ENCODE results near the gene ARMH1. TPM values are rescaled to one million over a fixed set of nuclear protein-coding genes. Genes with fewer than 3 reads are reported as not detected.

The ARMH1 gene
- total RNA-seq, 2 experiments from 2014 or later, result 162 to 165 TPM

DNA sequence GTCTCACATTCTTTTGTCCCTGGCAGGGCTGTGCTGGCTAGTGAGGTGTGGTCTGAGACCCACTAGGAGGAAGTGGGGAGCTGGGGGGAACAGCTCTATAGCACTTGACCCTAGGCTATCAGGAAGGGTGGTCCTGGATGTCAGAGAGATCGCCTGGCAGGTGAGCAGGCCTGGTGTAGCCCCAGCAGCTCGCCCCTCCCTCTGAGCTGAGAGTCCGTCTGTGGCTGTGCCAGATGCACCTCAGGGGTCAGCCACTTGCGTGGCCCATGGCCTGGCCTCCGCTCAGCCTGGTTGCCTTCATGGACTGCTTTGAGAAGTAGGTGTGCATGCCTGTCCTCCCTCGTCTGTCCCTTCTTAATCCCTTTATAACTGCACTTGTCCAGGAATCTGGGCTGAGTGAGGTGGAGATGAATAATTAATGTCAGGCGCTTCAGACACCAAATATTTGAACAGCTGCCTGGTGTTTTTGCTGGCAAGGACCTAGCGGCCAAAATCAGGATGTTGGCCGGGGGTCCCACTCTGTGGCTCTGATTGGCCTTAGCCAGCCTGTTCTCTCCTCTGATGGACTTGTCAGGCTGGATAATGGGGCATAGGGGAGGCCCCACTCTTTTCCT, 30.7 kb upstream of the ARMH1 start:
- intact Hi-C loops (cut with micrococcal nuclease), result no loop called here
- Mint-ChIP-seq H3K4me3 (no peak overlapping the region), H3K4me1 (ENCODE audit: low read depth) (peaks cover 2% of the 10 kb centered on the region), H3K27me3 (no peaks in the 10 kb centered on the region), H3K36me3 (ENCODE audit: low read depth) (peaks cover 26% of the 10 kb centered on the region), H3K9me3 (no peaks in the 10 kb centered on the region), H3K27ac (no peak overlapping the region)
- POLR2A ChIA-PET, result interaction anchor here (6.4 kb wide), 1 partner anchor 13 kb away, joined by 71 read pairs; no protein-coding TSS in a partner anchor
- DNase-seq (no peak), ATAC-seq (no peak)
- CTCF ChIA-PET, result interaction anchor here (1.1 to 16.6 kb wide), 2 partner anchors 7 to 10 kb away, joined by 3 to 156 read pairs; no protein-coding TSS in a partner anchor
- TF ChIP-seq CTCF (IDR thresholded peaks at IDR 0.05), result no peak

DNA sequence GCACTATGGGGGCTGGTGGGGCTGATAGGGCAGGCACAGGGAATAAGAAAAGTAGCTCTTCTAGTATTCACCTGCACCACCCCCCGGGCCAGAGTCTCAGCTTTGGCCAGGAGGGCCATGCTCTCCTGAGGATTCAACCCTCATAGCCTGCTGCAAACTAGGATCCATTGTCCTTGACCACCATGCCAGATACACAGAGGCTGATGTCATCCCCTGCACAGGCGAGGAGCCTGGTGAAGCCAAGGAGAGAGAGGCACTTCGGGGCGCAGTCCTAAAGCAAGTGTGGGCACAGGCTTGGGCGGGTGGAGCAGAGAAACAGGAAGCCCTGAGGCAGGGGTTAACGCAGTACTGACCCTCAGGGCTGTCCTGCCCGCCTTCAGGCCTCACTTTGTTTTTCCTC, 29.7 kb upstream of the ARMH1 start:
- no peak overlapping the region for H3K27ac Mint-ChIP-seq
- H3K27me3 Mint-ChIP-seq, result no peaks in the 10 kb centered on the region
- CTCF ChIA-PET, result no interaction called here

GRCh38 chr1:44645476-44646244, 28.9 kb upstream of the ARMH1 start:
- POLR2A ChIA-PET, result interaction anchor here (0.9 to 3.5 kb wide), 3 partner anchors 13 to 86 kb away, joined by 3 to 16 read pairs (median 5); no protein-coding TSS in a partner anchor
- no peak overlapping the region for H3K4me3 Mint-ChIP-seq

More for the DNA sequence above, 29.7 kb upstream of the ARMH1 start:
- ATAC-seq (no peak), DNase-seq (no peak)
- no peak overlapping the region for H3K4me3 Mint-ChIP-seq
- TF ChIP-seq CTCF (IDR thresholded peaks at IDR 0.05), result no peak
- intact Hi-C loops (cut with micrococcal nuclease), result no loop called here
- POLR2A ChIA-PET, result interaction anchor here (6.4 kb wide), 1 partner anchor 14 kb away, joined by 71 read pairs; no protein-coding TSS in a partner anchor
- H3K36me3 Mint-ChIP-seq (ENCODE audit: low read depth), result peaks cover 29% of the 10 kb centered on the region
- H3K4me1 Mint-ChIP-seq (ENCODE audit: low read depth), result no peaks in the 10 kb centered on the region
- H3K9me3 Mint-ChIP-seq, result no peaks in the 10 kb centered on the region

GRCh38 chr1:44646261-44647110, 28.0 kb upstream of the ARMH1 start:
- ATAC-seq (no peak), DNase-seq (no peak)
- no peaks in the 10 kb centered on the region for H3K27me3 Mint-ChIP-seq
- H3K4me3 Mint-ChIP-seq, result no peak overlapping the region
- TF ChIP-seq CTCF (IDR thresholded peaks at IDR 0.05), result no peak
- ChIA-PET POLR2A (interaction anchor here (0.7 to 3.5 kb wide), 6 partner anchors 9 to 85 kb away, joined by 3 to 17 read pairs (median 4); no protein-coding TSS in a partner anchor), CTCF (interaction anchor here (0.6 to 2.4 kb wide), 4 partner anchors 37 to 341 kb away, joined by 3 to 12 read pairs (median 6); no protein-coding TSS in a partner anchor)
- H3K36me3 Mint-ChIP-seq (ENCODE audit: low read depth), result peaks cover 29% of the 10 kb centered on the region
- no peaks in the 10 kb centered on the region for H3K9me3 Mint-ChIP-seq
- H3K4me1 Mint-ChIP-seq (ENCODE audit: low read depth), result no peaks in the 10 kb centered on the region
- intact Hi-C loops (cut with micrococcal nuclease), result no loop called here
- H3K27ac Mint-ChIP-seq, result no peak overlapping the region

More at GRCh38 chr1:44645476-44646244, 28.9 kb upstream of the ARMH1 start:
- TF ChIP-seq CTCF (IDR thresholded peaks at IDR 0.05), result no peak
- Mint-ChIP-seq H3K27ac (no peak overlapping the region), H3K4me1 (ENCODE audit: low read depth) (no peaks in the 10 kb centered on the region), H3K9me3 (no peaks in the 10 kb centered on the region), H3K36me3 (ENCODE audit: low read depth) (peaks cover 32% of the 10 kb centered on the region), H3K27me3 (no peaks in the 10 kb centered on the region)
- intact Hi-C loops (cut with micrococcal nuclease), result no loop called here
- ATAC-seq (no peak), DNase-seq (no peak)
- CTCF ChIA-PET, result interaction anchor here (2.4 kb wide), 1 partner anchor 36 kb away, joined by 12 read pairs; no protein-coding TSS in a partner anchor

Data from activated CD8-positive, alpha-beta T cell treated with anti-CD3 and anti-CD28 coated beads for 36 hours (primary cell).